Glomerular visceral epithelial cell (primary cell): Measurements from ENCODE around the gene LCN15.
"Not testable (repeated sequence)": the region's sequence is repeated elsewhere in the genome, so short reads cannot be mapped to it uniquely, and the experiment has no call there.

Experiments
- DNase-seq: peaks from one replicate; pipeline ENCODE4 v3.0.0-alpha.2; 2016; ENCODE audit errors: extremely low spot score

LCN15 gene

GRCh38 chr9:136755302-136756133 is 8.8 kb downstream of the LCN15 start:
- not testable (repeated sequence) for DNase-seq

GRCh38 chr9:136754626-136755301 is 9.6 kb downstream of the LCN15 start:
- no peak for DNase-seq

- DNase-seq: no peak
Observed at GRCh38 chr9:136754059-136754572, 10.2 kb downstream of the LCN15 start.

GRCh38 chr9:136753371-136754058 is 10.8 kb downstream of the LCN15 start:
- no peak for DNase-seq

GRCh38 chr9:136751814-136752213 is 12.5 kb downstream of the LCN15 start:
- no peak for DNase-seq

GRCh38 chr9:136751244-136751643 is 13.1 kb downstream of the LCN15 start:
- no peak for DNase-seq

GRCh38 chr9:136750526-136750925 is 13.8 kb downstream of the LCN15 start:
- no peak for DNase-seq

- DNase-seq: no peak
Observed at GRCh38 chr9:136748666-136749611, 15.4 kb downstream of the LCN15 start.

GRCh38 chr9:136748201-136748600 is 16.1 kb downstream of the LCN15 start, which contains the start of gene LCN6:
LCN6 (minus strand) TSS chr9:136748525; CDS start chr9:136748483, 42 bp downstream.
- no peak for DNase-seq

- no peak for DNase-seq
Observed at GRCh38 chr9:136747161-136748060, 16.9 kb downstream of the LCN15 start.

- no peak for DNase-seq
Observed at GRCh38 chr9:136746621-136747020, 17.7 kb downstream of the LCN15 start.

- DNase-seq: no peak
Observed at GRCh38 chr9:136746155-136746490, 18.2 kb downstream of the LCN15 start.

- DNase-seq: no peak
Observed at GRCh38 chr9:136745389-136746154, 18.7 kb downstream of the LCN15 start.

GRCh38 chr9:136744773-136745172 is 19.5 kb downstream of the LCN15 start:
- DNase-seq: no peak

GRCh38 chr9:136743639-136744211 is 20.6 kb downstream of the LCN15 start:
- DNase-seq: no peak

- no peak for DNase-seq
Observed at GRCh38 chr9:136742591-136743391, 21.5 kb downstream of the LCN15 start, which contains the start of gene LCN10. LCN10 (minus strand) TSS chr9:136742940; CDS start chr9:136742903, 37 bp downstream.

GRCh38 chr9:136741883-136742571 is 22.3 kb downstream of the LCN15 start:
- no peak for DNase-seq
